Stimulated activated naive B cell treated with anti-CD40 and anti-IgM and Interleukin-4, amounts not matched to agents 10 μg/mL and 1 μg/mL and 100 μg/mL, for 72 hours (primary cell): Measurements from ENCODE around the gene CFAP92.

Source experiments
- ATAC-seq, 2 donors: fragments of 150-1000 bp; cut with Tn5 transposase; replicated peaks; 2 replicates each; pipeline ENCODE4 v1.10.0; 2021; ENCODE audit warnings: moderate library complexity in 1 of 2
- DNase-seq: peaks from one replicate; pipeline ENCODE4 v3.0.0; 2021
- H3K27ac Mint-ChIP-seq: one replicate; pipeline ENCODE4 v1.8.0; 2022; ENCODE audit warnings: mild to moderate bottlenecking, mixed read lengths
- H3K27me3 Mint-ChIP-seq, 2 donors: one replicate each; pipeline ENCODE4 v1.8.0; 2022; ENCODE audit warnings: mixed read lengths in 2 of 2
- H3K36me3 Mint-ChIP-seq, 2 donors: one replicate each; pipeline ENCODE4 v1.8.0; 2022; ENCODE audit warnings: mixed read lengths in 2 of 2, mild to moderate bottlenecking in 1 of 2
- H3K4me1 Mint-ChIP-seq, 2 donors: one replicate each; pipeline ENCODE4 v1.8.0; 2022; ENCODE audit warnings: mixed read lengths in 2 of 2, mild to moderate bottlenecking in 1 of 2
- H3K4me3 Mint-ChIP-seq, 2 donors: one replicate each; pipeline ENCODE4 v1.8.0; 2022; ENCODE audit warnings: mild to moderate bottlenecking in 2 of 2, mixed read lengths in 2 of 2, moderate library complexity in 1 of 2
- H3K9me3 Mint-ChIP-seq, 2 donors: one replicate each; pipeline ENCODE4 v1.8.0; 2022; ENCODE audit warnings: mixed read lengths in 2 of 2, mild to moderate bottlenecking in 1 of 2

Gene CFAP92

DNA sequence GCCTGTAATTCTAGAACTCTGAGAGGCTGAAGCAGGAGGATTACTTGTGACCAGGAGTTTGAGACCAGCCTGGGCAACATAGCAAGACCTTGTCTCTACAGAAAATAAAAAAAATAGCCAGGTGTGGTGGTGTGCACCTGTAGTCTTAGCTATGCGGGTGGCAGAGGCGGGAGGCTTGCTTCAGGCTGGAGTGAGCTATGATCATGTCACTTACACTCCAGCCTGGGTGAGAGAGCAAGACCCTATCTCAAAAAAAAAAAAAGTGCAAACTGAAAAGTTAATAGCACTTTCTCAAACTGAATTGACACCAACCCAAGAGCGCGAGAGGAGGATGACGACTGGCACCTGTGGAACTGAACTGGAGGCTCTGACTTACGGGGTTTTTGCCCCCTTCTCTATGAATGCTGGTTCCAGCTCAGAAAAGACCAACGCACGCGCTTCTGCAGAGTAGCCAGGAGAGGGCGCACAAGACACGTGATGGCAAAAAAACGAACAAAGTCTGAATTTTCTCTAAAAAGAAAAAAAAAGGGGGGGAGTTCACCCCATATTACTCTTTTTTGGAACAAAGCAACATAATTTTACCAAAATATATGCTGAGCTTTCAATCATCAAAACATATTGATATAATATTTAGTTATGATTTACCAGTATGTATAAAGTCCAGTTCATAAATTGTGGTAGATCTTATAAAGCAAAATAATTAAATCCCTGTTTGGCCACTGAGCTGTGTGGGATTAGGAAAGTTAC, 23.7 kb downstream of the CFAP92 start:
- H3K27me3 Mint-ChIP-seq = no peaks in the 10 kb centered on the region
- H3K36me3 Mint-ChIP-seq = no peaks in the 10 kb centered on the region
- H3K27ac Mint-ChIP-seq = no peak overlapping the region
- peaks cover 11 to 22% of the 10 kb centered on the region in 2 donors for H3K4me1 Mint-ChIP-seq
- peak; percentile 18 for DNase-seq
- ATAC-seq = peak; percentile 48 to 63
- no peaks in the 10 kb centered on the region for H3K9me3 Mint-ChIP-seq
- H3K4me3 Mint-ChIP-seq = no peak overlapping the region

DNA sequence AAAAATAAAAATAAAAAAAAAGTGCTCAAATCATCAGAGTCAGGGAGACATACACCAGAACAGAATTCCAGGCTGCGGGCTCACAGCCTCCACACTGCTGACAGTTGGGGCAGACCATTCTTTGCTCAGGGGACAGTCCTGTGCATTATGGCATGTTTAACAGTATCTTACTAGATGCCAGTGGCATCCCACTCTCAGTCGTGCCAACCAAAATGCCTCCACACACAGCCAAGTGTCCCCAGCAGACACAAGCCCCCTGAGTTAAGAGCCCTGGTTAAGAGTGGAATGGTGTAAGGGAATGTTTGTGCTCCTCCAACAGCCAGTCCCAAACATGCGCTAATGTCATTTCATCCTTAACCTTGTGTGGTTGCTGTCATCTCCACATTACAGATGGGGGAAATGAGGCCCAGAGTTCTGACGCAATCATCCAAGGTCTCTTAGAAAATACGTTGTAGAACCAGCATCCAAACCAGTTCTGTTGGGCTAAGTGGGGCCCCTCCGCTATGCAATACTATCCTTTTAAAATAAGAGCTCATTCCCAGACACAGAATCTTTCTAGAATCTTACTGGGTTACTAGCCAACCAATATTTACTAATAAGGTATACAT, 26.0 kb downstream of the CFAP92 start:
- H3K4me1 Mint-ChIP-seq = peaks cover 3 to 7% of the 10 kb centered on the region in 2 donors
- H3K27ac Mint-ChIP-seq = no peak overlapping the region
- H3K27me3 Mint-ChIP-seq = no peaks in the 10 kb centered on the region
- DNase-seq (no peak), ATAC-seq (no peak)
- H3K9me3 Mint-ChIP-seq = no peaks in the 10 kb centered on the region
- no peak overlapping the region for H3K4me3 Mint-ChIP-seq
- H3K36me3 Mint-ChIP-seq = no peaks in the 10 kb centered on the region

GRCh38 chr3:128965818-128966217, 28.1 kb downstream of the CFAP92 start:
- Mint-ChIP-seq H3K4me1 (peaks cover 3 to 7% of the 10 kb centered on the region in 2 donors), H3K27me3 (no peaks in the 10 kb centered on the region), H3K9me3 (no peaks in the 10 kb centered on the region), H3K36me3 (no peaks in the 10 kb centered on the region), H3K4me3 (no peak overlapping the region), H3K27ac (no peak overlapping the region)
- DNase-seq (no peak), ATAC-seq (no peak)

GRCh38 chr3:128965280-128965679, 28.6 kb downstream of the CFAP92 start:
- H3K4me1 Mint-ChIP-seq = peaks cover 3 to 7% of the 10 kb centered on the region in 2 donors
- DNase-seq (no peak), ATAC-seq (no peak)
- H3K27ac Mint-ChIP-seq = no peak overlapping the region
- no peaks in the 10 kb centered on the region for H3K9me3 Mint-ChIP-seq
- H3K27me3 Mint-ChIP-seq = peaks cover 0 to 4% of the 10 kb centered on the region in 2 donors
- H3K36me3 Mint-ChIP-seq = no peaks in the 10 kb centered on the region
- no peak overlapping the region for H3K4me3 Mint-ChIP-seq

DNA sequence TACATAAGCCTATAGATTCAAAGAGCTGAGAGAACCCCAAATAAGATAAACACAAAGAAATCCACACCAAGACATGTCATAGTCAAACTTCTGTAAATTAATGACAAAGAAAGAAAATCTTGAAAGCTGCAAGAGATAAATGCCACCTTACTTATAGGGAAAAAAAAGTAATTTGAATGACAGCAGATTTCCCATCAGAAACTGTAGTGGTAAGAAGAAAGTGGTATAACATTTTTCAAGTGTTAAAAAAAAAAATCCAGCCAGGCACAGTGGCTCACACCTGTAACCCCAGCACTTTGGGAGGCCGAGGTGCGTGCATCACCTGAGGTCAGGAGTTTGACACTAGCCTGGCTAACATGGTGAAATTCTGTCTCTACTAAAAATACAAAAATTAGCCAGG, 37.4 kb downstream of the CFAP92 start:
- peaks cover 0 to 12% of the 10 kb centered on the region in 2 donors for H3K27me3 Mint-ChIP-seq
- H3K36me3 Mint-ChIP-seq = no peaks in the 10 kb centered on the region
- ATAC-seq = no peak
- DNase-seq = no peak
- no peak overlapping the region for H3K27ac Mint-ChIP-seq
- no peaks in the 10 kb centered on the region for H3K4me1 Mint-ChIP-seq
- peaks cover 0 to 4% of the 10 kb centered on the region in 2 donors for H3K9me3 Mint-ChIP-seq
- H3K4me3 Mint-ChIP-seq = no peak overlapping the region

DNA sequence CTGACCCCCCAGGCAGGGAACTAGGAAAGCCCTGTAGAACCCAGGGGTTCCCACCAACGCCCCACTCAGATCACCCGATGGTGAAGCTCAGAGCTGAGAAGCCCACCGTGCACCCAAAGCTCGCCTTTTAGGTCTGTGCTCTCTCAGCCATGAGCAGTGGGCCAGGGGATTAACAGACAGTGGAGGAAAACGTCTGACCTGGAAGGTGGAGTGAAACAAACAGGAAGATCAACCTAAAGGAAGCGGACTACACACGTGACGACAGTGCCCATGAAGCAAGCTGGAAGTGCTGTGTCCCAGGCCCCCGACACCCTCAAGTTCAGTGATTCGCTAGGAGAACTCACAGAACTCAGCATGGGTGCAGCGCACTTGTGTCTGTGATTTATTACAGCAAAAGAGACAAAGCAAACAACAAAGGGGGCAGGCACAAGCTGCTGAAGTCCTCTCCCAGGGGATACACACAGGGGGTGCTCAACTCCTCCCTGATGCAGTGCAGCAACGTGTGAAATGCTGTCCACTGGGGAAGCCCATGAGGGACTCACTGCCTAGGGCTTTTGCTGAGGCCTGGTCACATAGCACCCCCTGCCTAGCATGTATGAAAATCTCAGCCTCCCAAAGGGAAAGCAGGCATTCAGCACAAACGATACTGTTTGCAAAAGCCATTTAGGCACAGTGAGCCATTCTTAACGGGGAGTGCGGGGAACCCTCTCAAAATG, 43.5 kb downstream of the CFAP92 start:
- peak; percentile 27 to 31 for ATAC-seq
- Mint-ChIP-seq H3K27ac (no peak overlapping the region), H3K9me3 (no peaks in the 10 kb centered on the region), H3K4me3 (no peak overlapping the region), H3K4me1 (no peaks in the 10 kb centered on the region), H3K36me3 (no peaks in the 10 kb centered on the region), H3K27me3 (no peaks in the 10 kb centered on the region)
- DNase-seq = no peak

DNA sequence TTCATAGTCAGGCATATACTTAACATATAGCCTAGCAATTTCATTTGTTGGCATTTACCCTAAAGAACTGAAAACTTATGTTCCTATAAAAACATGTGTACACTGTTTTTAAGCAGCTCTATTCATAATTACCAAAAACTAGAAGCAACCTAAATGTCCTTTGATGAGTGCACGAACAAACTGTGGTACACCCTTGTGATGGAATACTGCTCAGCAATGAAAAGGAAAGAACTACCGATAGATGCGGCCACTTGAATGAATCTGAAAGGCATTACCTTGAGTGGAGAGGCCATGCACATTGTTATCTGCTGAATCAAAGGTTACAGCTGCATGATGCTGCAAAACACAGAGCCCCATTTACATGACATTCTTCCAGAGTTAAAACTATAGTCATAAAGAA, 44.7 kb downstream of the CFAP92 start:
- no peak for DNase-seq
- Mint-ChIP-seq H3K27me3 (no peaks in the 10 kb centered on the region), H3K9me3 (no peaks in the 10 kb centered on the region), H3K27ac (no peak overlapping the region), H3K4me1 (no peaks in the 10 kb centered on the region), H3K36me3 (no peaks in the 10 kb centered on the region), H3K4me3 (no peak overlapping the region)
- ATAC-seq = no peak

GRCh38 chr3:128946411-128946810, 47.5 kb downstream of the CFAP92 start:
- Mint-ChIP-seq H3K4me1 (no peaks in the 10 kb centered on the region), H3K27me3 (no peaks in the 10 kb centered on the region), H3K9me3 (no peaks in the 10 kb centered on the region), H3K36me3 (no peaks in the 10 kb centered on the region), H3K27ac (no peak overlapping the region), H3K4me3 (no peak overlapping the region)
- ATAC-seq (no peak), DNase-seq (no peak)

- DNase-seq (no peak), ATAC-seq (no peak)
- no peaks in the 10 kb centered on the region for H3K9me3 Mint-ChIP-seq
- H3K27me3 Mint-ChIP-seq = no peaks in the 10 kb centered on the region
- H3K27ac Mint-ChIP-seq = no peak overlapping the region
- no peaks in the 10 kb centered on the region for H3K4me1 Mint-ChIP-seq
- no peak overlapping the region for H3K4me3 Mint-ChIP-seq
- H3K36me3 Mint-ChIP-seq = no peaks in the 10 kb centered on the region
These were observed 48.0 kb downstream of the CFAP92 start for GRCh38 chr3:128945878-128946175.

GRCh38 chr3:128945041-128945877, 48.6 kb downstream of the CFAP92 start:
- Mint-ChIP-seq H3K36me3 (no peaks in the 10 kb centered on the region), H3K4me1 (no peaks in the 10 kb centered on the region), H3K9me3 (no peaks in the 10 kb centered on the region), H3K27ac (no peak overlapping the region), H3K4me3 (no peak overlapping the region), H3K27me3 (no peaks in the 10 kb centered on the region)
- DNase-seq (no peak), ATAC-seq (no peak)

DNA sequence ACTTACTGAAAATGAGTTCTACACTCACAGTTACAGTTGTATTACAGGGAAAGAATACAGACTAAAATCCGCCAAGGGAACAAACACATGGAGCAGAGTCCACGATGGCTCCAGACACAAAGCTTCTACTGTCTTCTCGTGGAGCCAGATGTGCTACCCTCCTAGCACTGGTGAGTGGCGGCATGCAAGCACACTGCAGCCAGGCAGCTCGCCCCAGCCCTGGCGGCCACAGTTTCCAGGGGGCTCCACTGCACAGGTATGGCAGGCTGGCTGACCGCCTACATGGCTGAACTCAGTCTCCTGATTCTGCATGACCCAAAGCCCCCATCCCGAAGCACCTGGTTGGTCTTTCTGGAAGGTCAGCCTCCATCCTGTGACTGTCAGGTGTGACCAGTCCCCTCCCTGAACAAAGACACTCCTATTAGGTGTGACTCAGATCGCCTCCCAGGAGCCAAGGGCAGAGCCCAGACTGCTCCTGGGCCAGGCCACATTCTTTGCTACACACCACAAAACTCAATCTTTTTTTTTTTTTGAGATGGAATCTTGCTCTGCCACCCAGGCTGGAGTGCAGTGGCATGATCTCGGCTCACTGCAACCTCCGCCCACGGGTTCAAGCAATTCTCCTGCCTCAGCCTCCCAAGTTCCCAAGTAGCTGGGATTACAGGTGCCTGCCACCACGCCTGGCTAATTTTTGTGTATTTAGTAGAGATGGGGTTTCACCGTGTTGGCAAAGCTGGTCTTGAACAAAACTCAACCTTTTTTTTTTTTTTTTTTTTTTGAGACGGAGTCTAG, 51.5 kb downstream of the CFAP92 start:
- Mint-ChIP-seq H3K27me3 (peaks cover 0 to 3% of the 10 kb centered on the region in 2 donors), H3K36me3 (no peaks in the 10 kb centered on the region), H3K4me1 (no peaks in the 10 kb centered on the region), H3K27ac (no peak overlapping the region), H3K4me3 (no peak overlapping the region), H3K9me3 (no peaks in the 10 kb centered on the region)
- DNase-seq (no peak), ATAC-seq (no peak)

DNA sequence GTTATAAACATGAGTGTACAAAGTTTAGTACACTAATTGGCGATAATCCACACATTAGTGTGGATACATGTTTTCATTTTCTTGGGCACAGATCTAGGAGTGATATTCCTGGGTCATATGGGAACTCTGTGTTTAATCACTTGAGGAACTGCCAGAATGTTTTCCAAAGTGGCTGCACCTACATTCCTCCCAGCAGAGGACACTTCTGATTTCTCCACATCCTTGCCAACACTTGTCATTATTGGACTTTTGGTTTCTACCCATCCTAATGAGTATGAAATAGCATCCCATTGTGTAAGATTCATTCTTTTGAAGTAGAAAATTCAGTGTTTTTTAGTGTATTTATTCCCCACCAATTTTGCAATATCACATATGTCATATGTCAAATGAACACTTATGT, 53.6 kb downstream of the CFAP92 start:
- peaks cover 0 to 3% of the 10 kb centered on the region in 2 donors for H3K27me3 Mint-ChIP-seq
- H3K27ac Mint-ChIP-seq = no peak overlapping the region
- DNase-seq (no peak), ATAC-seq (no peak)
- H3K36me3 Mint-ChIP-seq = no peaks in the 10 kb centered on the region
- H3K4me3 Mint-ChIP-seq = no peak overlapping the region
- no peaks in the 10 kb centered on the region for H3K4me1 Mint-ChIP-seq
- no peaks in the 10 kb centered on the region for H3K9me3 Mint-ChIP-seq

DNA sequence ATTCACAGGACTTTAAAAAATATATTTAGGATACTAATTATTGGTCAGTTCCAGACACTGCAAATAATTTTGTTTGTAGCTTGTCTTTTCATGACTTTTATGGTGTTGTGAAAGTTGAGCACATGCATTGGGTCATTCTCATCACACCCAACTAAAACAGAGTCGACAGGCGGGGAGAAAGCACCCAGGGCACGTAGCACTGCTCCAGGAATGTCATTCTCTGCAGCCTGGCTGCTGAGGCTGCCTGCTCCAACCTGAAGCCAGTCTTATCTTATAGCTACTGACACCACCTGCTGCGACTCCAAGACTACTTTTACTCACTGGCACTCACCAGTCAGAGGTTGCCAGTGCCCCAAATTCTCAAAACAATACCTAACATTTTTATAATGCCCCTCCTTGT, 57.5 kb downstream of the CFAP92 start:
- H3K4me1 Mint-ChIP-seq = no peaks in the 10 kb centered on the region
- no peak overlapping the region for H3K27ac Mint-ChIP-seq
- H3K27me3 Mint-ChIP-seq = peaks cover 0 to 10% of the 10 kb centered on the region in 2 donors
- no peak overlapping the region for H3K4me3 Mint-ChIP-seq
- no peaks in the 10 kb centered on the region for H3K9me3 Mint-ChIP-seq
- DNase-seq = no peak
- no peaks in the 10 kb centered on the region for H3K36me3 Mint-ChIP-seq
- ATAC-seq = no peak

GRCh38 chr3:128935922-128936321, 58.0 kb downstream of the CFAP92 start:
- no peaks in the 10 kb centered on the region for H3K4me1 Mint-ChIP-seq
- no peak for ATAC-seq
- H3K9me3 Mint-ChIP-seq = no peaks in the 10 kb centered on the region
- DNase-seq = no peak
- no peak overlapping the region for H3K27ac Mint-ChIP-seq
- H3K27me3 Mint-ChIP-seq = peaks cover 0 to 10% of the 10 kb centered on the region in 2 donors
- H3K4me3 Mint-ChIP-seq = no peak overlapping the region
- no peaks in the 10 kb centered on the region for H3K36me3 Mint-ChIP-seq
